SU-DHL-6 (cell line): ENCODE results near the gene SRGAP1.

Source experiments
- CTCF ChIP-seq: fragments of 200-600 bp; sonication (generic); IDR thresholded peaks from one replicate; pipeline ENCODE4 v1.5.1; 2017; ENCODE audit warnings: antibody characterized with exemption, mild to moderate bottlenecking, low read length, moderate library complexity; ENCODE audit not compliant: insufficient read depth, poor library complexity, severe bottlenecking
- EZH2phosphoT487 ChIP-seq: fragments of 200-600 bp; sonication (generic), shearing (Covaris generic); conservative IDR thresholded peaks from 2 replicates; pipeline ENCODE4 v1.6.1; 2018; ENCODE audit warnings: mild to moderate bottlenecking, antibody characterized with exemption, low read length, moderate library complexity, mixed read lengths

- TF ChIP-seq CTCF = no peak
- TF ChIP-seq EZH2phosphoT487 = no peak
Measured at GRCh38 chr12:64124511-64125197, 280.2 kb downstream of the SRGAP1 start.
